Neuronal stem cell (in vitro differentiated cells): ENCODE measurements around the gene RHEB.

ENCODE experiments used
- DNase-seq: peaks from one replicate; pipeline ENCODE4 v3.0.0-alpha.2; 2013; ENCODE audit warnings: low spot score
- H2AFZ ChIP-seq: one replicate; pipeline ENCODE4 v1.6.1; 2013; ENCODE audit warnings: mild to moderate bottlenecking, low read length, inconsistent platforms
- H2AK5ac ChIP-seq: 2 replicates; pipeline ENCODE4 v1.6.1; 2013; ENCODE audit warnings: low read depth, mild to moderate bottlenecking, inconsistent platforms, low read length, moderate library complexity, mixed read lengths
- H2BK120ac ChIP-seq: 2 replicates; pipeline ENCODE4 v1.6.1; 2013; ENCODE audit warnings: low read depth, mild to moderate bottlenecking, inconsistent platforms, low read length, moderate library complexity, mixed read lengths
- H2BK12ac ChIP-seq: one replicate; pipeline ENCODE4 v1.6.1; 2013; ENCODE audit warnings: low read length, inconsistent platforms
- H2BK15ac ChIP-seq: 2 replicates; pipeline ENCODE4 v1.6.1; 2013; ENCODE audit warnings: mild to moderate bottlenecking, low read length, inconsistent platforms, mixed read lengths
- H2BK5ac ChIP-seq: one replicate; pipeline ENCODE4 v1.6.1; 2013; ENCODE audit warnings: inconsistent platforms, mild to moderate bottlenecking, low read length, moderate library complexity
- H3K14ac ChIP-seq: one replicate; pipeline ENCODE4 v1.6.1; 2013; ENCODE audit warnings: low read length, inconsistent platforms
- H3K18ac ChIP-seq: 2 replicates; pipeline ENCODE4 v1.6.1; 2013; ENCODE audit warnings: low read length, inconsistent platforms
- H3K23ac ChIP-seq: 2 replicates; pipeline ENCODE4 v1.6.1; 2013; ENCODE audit warnings: low read depth, mild to moderate bottlenecking, mixed read lengths, low read length, inconsistent platforms; ENCODE audit not compliant: poor library complexity
- H3K27ac ChIP-seq: replicated peaks from 3 replicates; pipeline ENCODE4 v1.5.1; 2013; ENCODE audit warnings: low read length, inconsistent platforms
- H3K27me3 ChIP-seq, 3 experiments: 2 replicates each; pipeline ENCODE4 v1.6.1; 2013; ENCODE audit warnings: low read length in 3 of 3, mild to moderate bottlenecking in 2 of 3, inconsistent platforms in 1 of 3, low read depth in 1 of 3, mixed read lengths in 1 of 3, moderate library complexity in 1 of 3; ENCODE audit not compliant: control insufficient read depth in 3 of 3, insufficient read depth in 3 of 3
- H3K36me3 ChIP-seq, 2 donors: replicated peaks in 1 of 2; 2 replicates each; pipeline ENCODE4 v1.6.1; 2013; ENCODE audit warnings: low read length in 2 of 2; ENCODE audit not compliant: control insufficient read depth in 2 of 2, insufficient read depth in 2 of 2
- H3K4ac ChIP-seq: 2 replicates; pipeline ENCODE4 v1.6.1; 2013; ENCODE audit warnings: inconsistent platforms, mild to moderate bottlenecking, low read length, moderate library complexity
- H3K4me1 ChIP-seq, 2 donors: 1 replicate in 1 of 2; 2 replicates in 1 of 2; pipeline ENCODE4 v1.6.1; 2013; ENCODE audit warnings: low read length in 2 of 2, low read depth in 1 of 2; ENCODE audit not compliant: control insufficient read depth in 2 of 2, insufficient read depth in 1 of 2
- H3K4me2 ChIP-seq: one replicate; pipeline ENCODE4 v1.6.1; 2013; ENCODE audit warnings: mild to moderate bottlenecking, low read length, inconsistent platforms; ENCODE audit not compliant: insufficient read depth, poor library complexity, severe bottlenecking
- H3K4me3 ChIP-seq, 2 donors: 2 replicates each; pipeline ENCODE4 v1.5.1; 2013; ENCODE audit warnings: low read length in 2 of 2, mild to moderate bottlenecking in 2 of 2, inconsistent platforms in 1 of 2, moderate library complexity in 1 of 2
- H3K79me1 ChIP-seq: one replicate; pipeline ENCODE4 v1.6.1; 2013; ENCODE audit warnings: low read depth, mild to moderate bottlenecking, inconsistent platforms, low read length, moderate library complexity
- H3K9ac ChIP-seq: one replicate; pipeline ENCODE4 v1.6.1; 2013; ENCODE audit warnings: mild to moderate bottlenecking, low read depth, low read length, inconsistent platforms; ENCODE audit not compliant: poor library complexity
- H3K9me3 ChIP-seq, 2 donors: replicated peaks in 1 of 2; 2 replicates each; pipeline versions ENCODE3 to v1.6.1; 2013; ENCODE audit warnings: low read length in 2 of 2, mild to moderate bottlenecking in 2 of 2, inconsistent platforms in 1 of 2, low read depth in 1 of 2, mixed read lengths in 1 of 2, moderate library complexity in 1 of 2; ENCODE audit not compliant: control insufficient read depth in 2 of 2, insufficient read depth in 1 of 2
- H4K8ac ChIP-seq: one replicate; pipeline ENCODE4 v1.6.1; 2013; ENCODE audit warnings: low read depth, mild to moderate bottlenecking, inconsistent platforms, low read length, moderate library complexity
- H4K91ac ChIP-seq: one replicate; pipeline ENCODE4 v1.6.1; 2013; ENCODE audit warnings: low read length, low read depth, mild to moderate bottlenecking, inconsistent platforms; ENCODE audit not compliant: poor library complexity
- WGBS, 2 donors: extraction: QIAGEN DNeasy Blood & Tissue Kit; methylation state at CpG; one replicate each; pipeline ENCODE4 v1.1.7; 2013; ENCODE audit warnings: missing lambda C conversion rate in 2 of 2, mixed read lengths in 1 of 2; ENCODE audit not compliant: insufficient read length in 2 of 2, insufficient replicate concordance in 1 of 2; ENCODE audit errors: extremely low coverage in 2 of 2; 5-methylcytosine and 5-hydroxymethylcytosine counted together

RHEB gene

GRCh38 chr7:151506901-151507382 lies 12.8 kb downstream of the RHEB start:
- Histone ChIP-seq H3K9me3 (peaks cover 0 to 12% of the 10 kb centered on the region in 2 donors), H2AK5ac (no peak overlapping the region), H2BK12ac (no peak overlapping the region), H3K27ac (no peak overlapping the region), H2BK5ac (no peak overlapping the region), H3K23ac (no peak overlapping the region), H2BK15ac (no peak overlapping the region), H2AFZ (no peak overlapping the region), H3K4me1 (peaks cover 0 to 10% of the 10 kb centered on the region in 2 donors), H3K4me2 (no peak overlapping the region), H3K14ac (no peak overlapping the region), H2BK120ac (no peak overlapping the region), H3K4me3 (no peak overlapping the region), H3K4ac (no peak overlapping the region), H3K79me1 (peaks cover 8% of the 10 kb centered on the region), H3K9ac (no peak overlapping the region), H4K8ac (no peak overlapping the region), H3K36me3 (peaks cover 0 to 26% of the 10 kb centered on the region in 2 donors), H3K18ac (no peak overlapping the region), H4K91ac (no peak overlapping the region), H3K27me3 (no peaks in the 10 kb centered on the region)
- WGBS, 2 donors: no CpG with 5 or more reads among the region's 5 CpGs
- DNase-seq: no peak

GRCh38 chr7:151505836-151506468 lies 13.7 kb downstream of the RHEB start:
- H2BK120ac ChIP-seq: no peak overlapping the region
- H4K8ac ChIP-seq: no peak overlapping the region
- no peak overlapping the region for H3K4me2 ChIP-seq
- peaks cover 0 to 30% of the 10 kb centered on the region in 2 donors for H3K36me3 ChIP-seq
- no peak overlapping the region for H3K18ac ChIP-seq
- peaks cover 11% of the 10 kb centered on the region for H3K79me1 ChIP-seq
- no peak overlapping the region for H2BK12ac ChIP-seq
- WGBS, 2 donors: no CpG with 5 or more reads among the region's 4 CpGs
- no peak overlapping the region for H2BK15ac ChIP-seq
- no peak overlapping the region for H2BK5ac ChIP-seq
- H3K27me3 ChIP-seq: no peaks in the 10 kb centered on the region
- DNase-seq: no peak
- peaks cover 0 to 17% of the 10 kb centered on the region in 2 donors for H3K9me3 ChIP-seq
- H3K27ac ChIP-seq: no peak overlapping the region
- H3K4ac ChIP-seq: no peak overlapping the region
- H4K91ac ChIP-seq: no peak overlapping the region
- H3K14ac ChIP-seq: no peak overlapping the region
- no peak overlapping the region for H2AK5ac ChIP-seq
- H3K4me1 ChIP-seq: peaks cover 0 to 10% of the 10 kb centered on the region in 2 donors
- no peak overlapping the region for H3K9ac ChIP-seq
- H3K4me3 ChIP-seq: no peak overlapping the region
- no peak overlapping the region for H2AFZ ChIP-seq
- H3K23ac ChIP-seq: no peak overlapping the region

GRCh38 chr7:151505433-151505832 lies 14.3 kb downstream of the RHEB start:
- Histone ChIP-seq H2AFZ (no peak overlapping the region), H3K18ac (no peak overlapping the region), H3K9ac (no peak overlapping the region), H2BK120ac (no peak overlapping the region), H2BK5ac (no peak overlapping the region), H3K4me2 (no peak overlapping the region), H4K8ac (no peak overlapping the region), H3K23ac (no peak overlapping the region), H2BK12ac (no peak overlapping the region), H3K79me1 (peaks cover 9% of the 10 kb centered on the region), H3K14ac (no peak overlapping the region), H3K4me1 (peaks cover 0 to 10% of the 10 kb centered on the region in 2 donors), H3K4me3 (no peak overlapping the region), H2BK15ac (no peak overlapping the region), H3K27ac (no peak overlapping the region), H3K27me3 (no peaks in the 10 kb centered on the region), H3K4ac (no peak overlapping the region), H2AK5ac (no peak overlapping the region), H3K9me3 (peaks cover 0 to 17% of the 10 kb centered on the region in 2 donors), H4K91ac (no peak overlapping the region), H3K36me3 (peaks cover 0 to 28% of the 10 kb centered on the region in 2 donors)
- no CpG with 5 or more reads among the region's 2 CpGs for WGBS, 2 donors
- DNase-seq: no peak

- peaks cover 9% of the 10 kb centered on the region for H3K79me1 ChIP-seq
- no peak overlapping the region for H2AK5ac ChIP-seq
- peaks cover 0 to 11% of the 10 kb centered on the region in 2 donors for H3K9me3 ChIP-seq
- no peak for DNase-seq
- no peak overlapping the region for H2AFZ ChIP-seq
- no peak overlapping the region for H3K23ac ChIP-seq
- H2BK120ac ChIP-seq: no peak overlapping the region
- no peak overlapping the region for H2BK15ac ChIP-seq
- no peak overlapping the region for H3K18ac ChIP-seq
- no peak overlapping the region for H3K14ac ChIP-seq
- no peak overlapping the region for H2BK12ac ChIP-seq
- no peak overlapping the region for H3K27ac ChIP-seq
- H3K4ac ChIP-seq: no peak overlapping the region
- no peak overlapping the region for H4K91ac ChIP-seq
- H3K4me1 ChIP-seq: peaks cover 0 to 10% of the 10 kb centered on the region in 2 donors
- no peak overlapping the region for H2BK5ac ChIP-seq
- WGBS, 2 donors: 100% methylated on average over 2 of the region's 4 CpGs; no CpG with 5 or more reads in 1 of the 2 donors
- H3K4me3 ChIP-seq: no peak overlapping the region
- H3K36me3 ChIP-seq: peaks cover 0 to 26% of the 10 kb centered on the region in 2 donors
- no peaks in the 10 kb centered on the region for H3K27me3 ChIP-seq
- H3K9ac ChIP-seq: no peak overlapping the region
- H3K4me2 ChIP-seq: no peak overlapping the region
- no peak overlapping the region for H4K8ac ChIP-seq
Measured at GRCh38 chr7:151504715-151505326, 14.9 kb downstream of the RHEB start.
